Right renal cortex interstitium (tissue), 3 donors: Measurements from ENCODE around the gene CPS1. TPM values are rescaled to one million over a fixed set of nuclear protein-coding genes. Genes with fewer than 3 reads are reported as not detected.
A peak's percentile ranks its signal among the peaks of the same experiment; 100 is the strongest.

Experiments used
- DNase-seq, 3 donors: peaks; one replicate each; pipeline ENCODE4 v3.0.0-alpha.2; 2013; ENCODE audit warnings: low read depth in 3 of 3, low spot score in 2 of 3
- polyA plus RNA-seq, 3 donors: library from polyadenylated mRNA; unstranded; fragments of 120-200 nt; gene quantifications; one replicate each; pipeline ENCODE4 v1.2.1, GENCODE V29; 2013; ENCODE audit not compliant: insufficient read length in 3 of 3

CPS1 gene
- polyA plus RNA-seq, 3 donors, result 4.3 to 5.5 (median 4.8) TPM

- DNase-seq, result no peak
Observed at GRCh38 chr2:210599476-210599875, 43.1 kb downstream of the CPS1 start.

- no peak for DNase-seq
Observed at GRCh38 chr2:210604666-210605065, 48.3 kb downstream of the CPS1 start.

GRCh38 chr2:210606001-210606400 is 49.6 kb downstream of the CPS1 start:
- DNase-seq, result no peak

DNA sequence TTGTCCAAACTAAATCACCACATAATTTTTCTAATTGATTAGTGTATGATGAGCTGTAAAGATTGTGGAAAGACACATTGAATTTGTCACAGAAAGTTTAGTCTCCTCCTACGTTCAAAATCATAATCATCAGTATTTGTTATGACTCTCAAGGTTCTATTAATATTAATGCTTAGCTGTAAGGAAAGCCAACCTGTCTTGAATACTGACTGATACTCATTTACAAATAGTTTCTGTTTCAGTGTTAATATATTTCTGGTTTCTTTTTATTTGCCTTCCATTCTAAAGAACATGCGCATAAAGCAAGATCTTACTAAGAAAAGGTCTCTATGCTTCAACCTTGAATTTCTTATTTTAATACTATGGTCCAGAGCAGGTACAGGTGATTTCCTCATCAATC is 55.1 kb downstream of the CPS1 start:
- DNase-seq, result no peak

DNA sequence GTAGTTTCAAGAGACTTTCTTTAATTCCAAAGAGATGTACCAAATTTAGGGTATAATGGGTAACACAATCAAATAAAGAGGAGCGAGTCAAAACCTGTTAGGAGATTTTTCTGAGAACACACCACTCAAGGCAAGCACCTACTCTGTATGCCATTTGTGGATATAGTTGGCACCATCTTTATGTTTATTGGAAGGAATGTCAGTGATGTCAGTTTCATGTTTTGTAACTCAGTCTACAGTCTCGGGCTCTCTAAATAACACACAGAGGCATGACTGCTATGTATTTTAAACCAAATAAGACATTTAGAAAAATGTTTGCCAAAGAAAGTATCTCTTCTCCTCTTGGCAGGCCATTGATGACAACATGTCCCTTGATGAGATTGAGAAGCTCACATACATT is 59.7 kb downstream of the CPS1 start:
- no peak for DNase-seq

DNA sequence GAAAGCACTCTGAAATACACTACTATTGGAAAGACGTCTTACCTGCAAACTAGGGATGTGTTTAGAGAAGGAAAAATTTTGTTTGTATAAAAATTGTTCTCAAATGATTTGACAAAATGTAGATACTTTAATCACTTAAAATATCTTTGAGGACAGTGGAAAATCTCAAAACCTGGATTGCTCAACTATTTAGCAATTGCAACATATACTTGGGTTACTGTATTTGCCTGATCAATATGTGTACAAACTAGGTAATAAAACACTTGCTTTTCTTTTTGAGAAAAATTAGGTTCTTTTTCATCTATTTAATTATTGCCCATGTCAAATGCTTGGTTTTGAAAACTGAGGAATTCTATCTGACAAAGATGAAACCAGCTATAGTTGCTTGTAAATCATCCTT is 60.9 kb downstream of the CPS1 start:
- no peak for DNase-seq

DNA sequence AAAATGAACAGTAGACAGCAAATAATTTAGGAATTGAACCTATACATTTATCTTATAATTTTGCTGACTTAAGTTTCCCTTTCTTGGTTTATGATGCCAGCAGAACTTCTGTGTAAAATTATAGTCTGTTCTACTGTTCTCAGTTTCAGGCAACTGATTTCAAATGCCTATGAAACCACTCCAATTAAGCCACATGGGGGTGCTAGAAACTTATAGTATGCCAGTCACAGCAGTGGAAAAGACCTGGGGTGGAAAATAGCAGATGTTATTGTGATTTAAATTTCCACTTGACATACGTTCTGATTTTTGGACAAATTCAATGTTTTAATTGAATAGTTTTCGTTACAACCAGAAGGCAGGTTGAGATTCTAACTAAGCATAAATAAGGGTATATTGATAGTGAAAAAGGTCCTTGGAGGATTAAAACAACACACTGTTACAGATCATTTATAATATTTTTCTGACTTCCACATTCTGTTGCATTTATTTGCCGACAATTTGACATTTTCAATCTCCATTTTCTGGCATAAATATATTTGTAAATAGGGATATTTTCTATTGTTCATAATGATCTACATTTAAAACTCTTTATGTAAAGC is 61.4 kb downstream of the CPS1 start:
- DNase-seq, result peak in 1 of 3 donors; percentile 36

GRCh38 chr2:210620456-210620855 is 64.1 kb downstream of the CPS1 start:
- no peak for DNase-seq

- peak in 1 of 3 donors; percentile 33 for DNase-seq
Observed at GRCh38 chr2:210623506-210623905, 67.1 kb downstream of the CPS1 start.

DNA sequence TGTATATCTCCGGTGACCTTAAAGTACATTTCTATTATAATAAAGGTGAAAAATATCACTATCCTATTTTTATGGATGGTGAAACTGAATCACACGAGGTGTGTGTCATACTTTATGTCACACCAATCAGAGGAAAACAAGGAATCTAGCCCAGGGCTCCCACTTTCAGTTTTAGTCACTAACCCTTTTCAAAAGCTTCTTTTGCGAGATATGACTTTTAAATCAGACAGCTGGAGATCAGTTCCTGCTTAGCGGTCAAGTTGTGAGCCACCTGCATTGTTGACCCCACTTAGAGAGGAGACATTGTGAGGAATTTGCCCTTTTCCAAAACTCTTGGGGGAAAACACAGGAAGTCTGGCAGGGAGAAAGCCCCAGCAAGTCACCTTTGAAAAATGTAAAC is 70.5 kb downstream of the CPS1 start:
- DNase-seq, result no peak

- no peak for DNase-seq
Observed at GRCh38 chr2:210630873-210631560, 74.6 kb downstream of the CPS1 start.

DNA sequence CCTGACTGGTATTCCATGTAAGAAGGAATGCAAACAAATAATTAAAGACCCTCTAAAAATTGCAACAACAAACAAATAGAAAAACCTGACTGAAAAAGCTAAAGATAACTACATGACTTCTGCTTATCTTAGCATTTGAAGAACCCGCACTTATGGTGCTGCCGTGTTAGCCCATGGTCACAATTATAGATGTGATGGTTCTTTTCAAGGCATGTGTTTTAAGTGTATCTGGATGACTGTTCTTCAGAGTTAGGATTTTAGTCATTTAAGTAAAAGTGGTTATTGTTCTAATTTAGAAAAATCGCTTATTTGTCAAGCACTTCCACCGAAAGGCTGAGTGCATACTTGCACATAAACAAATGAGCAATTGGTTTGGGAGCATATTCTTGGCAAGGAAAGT is 77.3 kb downstream of the CPS1 start:
- DNase-seq, result no peak

GRCh38 chr2:210635257-210635656 is 78.9 kb downstream of the CPS1 start:
- no peak for DNase-seq

GRCh38 chr2:210642333-210642732 is 85.9 kb downstream of the CPS1 start:
- no peak for DNase-seq

DNA sequence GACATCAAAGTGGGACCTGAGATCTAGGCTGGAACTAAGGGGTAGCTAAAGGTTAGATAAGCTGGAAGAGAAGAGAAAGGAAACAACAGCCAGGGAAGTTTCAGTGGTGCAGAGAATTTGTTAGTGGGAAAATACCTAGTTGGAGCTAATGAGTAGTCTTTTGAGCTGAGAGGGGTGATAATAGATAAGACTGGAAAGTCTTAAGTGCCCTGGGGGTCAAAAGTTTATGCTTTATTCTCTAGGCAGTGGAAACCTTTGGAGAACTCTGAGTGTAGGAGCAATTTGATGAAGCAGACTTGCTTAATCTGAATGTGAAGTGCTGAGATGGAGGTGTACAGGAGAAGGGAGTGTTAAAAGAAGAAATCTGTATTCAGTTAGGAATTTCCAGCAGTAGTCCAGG is 90.8 kb downstream of the CPS1 start:
- no peak for DNase-seq

DNA sequence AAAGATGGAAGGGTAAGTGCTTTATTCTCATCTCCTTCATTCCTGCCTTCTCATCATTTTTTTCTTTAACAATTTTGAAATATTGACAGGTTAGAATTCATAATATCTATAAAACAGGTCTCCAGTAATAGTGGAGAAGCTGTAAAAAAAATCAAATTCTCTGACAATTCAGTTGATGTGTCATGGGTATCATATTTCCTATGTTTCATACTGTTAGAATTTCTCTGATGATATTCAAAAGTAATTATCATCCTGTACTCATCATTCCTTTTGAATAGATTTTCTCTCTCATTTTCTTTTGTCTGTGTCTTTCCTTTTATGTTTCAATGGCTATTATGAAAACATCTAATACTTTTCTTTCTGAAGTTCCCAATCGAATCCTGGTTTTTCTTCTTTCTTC is 97.7 kb downstream of the CPS1 start:
- no peak for DNase-seq

- DNase-seq, result no peak
Observed at GRCh38 chr2:210655229-210655975, 99.0 kb downstream of the CPS1 start.

DNA sequence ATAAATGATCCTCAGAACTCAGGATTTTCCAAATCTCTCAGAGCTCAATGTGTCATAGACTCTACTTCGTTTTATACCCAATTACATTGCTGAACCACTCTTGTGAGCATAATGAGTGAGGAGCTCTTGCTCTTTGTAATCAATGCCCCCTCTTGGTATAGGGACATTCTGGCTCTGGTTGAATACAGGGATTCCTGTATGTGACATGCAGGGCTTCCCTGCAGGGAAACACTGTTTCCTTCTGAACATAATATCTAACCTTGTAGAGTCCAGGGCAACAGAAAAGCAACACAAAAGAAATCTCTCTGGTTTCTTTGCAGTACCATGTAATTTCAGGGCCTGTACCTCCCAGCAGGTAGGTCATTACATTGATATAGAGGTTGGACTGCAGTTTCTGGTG is 101.5 kb downstream of the CPS1 start:
- DNase-seq, result no peak

GRCh38 chr2:210660751-210661150 is 104.4 kb downstream of the CPS1 start:
- DNase-seq, result no peak

DNA sequence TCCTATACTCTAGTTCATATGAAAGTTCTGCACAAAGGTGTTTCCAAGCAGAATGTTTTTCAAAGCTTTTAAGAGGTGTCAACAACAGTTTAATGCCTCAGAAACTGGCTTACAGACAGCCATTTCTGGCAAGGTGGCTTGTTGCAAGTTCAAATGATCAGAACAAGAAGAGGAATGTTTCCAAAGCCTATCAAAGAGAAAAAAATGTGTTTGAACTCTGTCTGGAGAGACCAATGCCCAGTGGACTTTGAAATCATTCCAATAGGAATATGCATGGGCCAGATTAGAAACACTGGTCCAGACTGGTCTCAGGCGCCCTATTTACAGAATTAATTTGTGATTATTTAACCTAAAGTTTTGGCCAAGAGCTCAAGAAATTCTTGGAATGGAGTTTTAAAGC is 106.2 kb downstream of the CPS1 start:
- no peak for DNase-seq

DNA sequence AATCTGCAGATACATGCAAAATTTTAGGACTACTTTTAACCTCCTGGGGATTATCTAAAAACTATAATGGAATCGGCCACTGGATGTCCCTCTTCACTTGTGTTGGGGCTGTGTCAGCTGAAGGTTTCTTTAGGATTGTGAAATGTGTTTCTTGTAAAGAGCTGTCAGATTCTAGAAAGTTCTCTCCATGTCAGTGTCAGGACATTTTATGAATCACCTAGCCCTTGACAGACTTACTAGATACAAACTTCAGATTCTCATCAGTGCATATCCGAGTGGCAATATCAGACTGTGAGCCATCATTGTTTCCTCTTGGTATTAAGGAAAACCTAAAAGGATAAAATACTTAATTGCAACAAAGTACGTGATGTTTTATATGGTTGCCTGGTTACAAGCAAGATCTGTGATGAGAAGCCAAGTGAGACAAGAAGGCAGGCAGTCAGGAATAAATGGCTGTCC is 107.3 kb downstream of the CPS1 start:
- peak; percentile 12 to 29 (median 15) for DNase-seq

- DNase-seq, result no peak
Observed at GRCh38 chr2:210667711-210668110, 111.3 kb downstream of the CPS1 start.
